NCI-H2107 treated with DMSO at 0.1 percent for 48 hours (cell line): ENCODE data around the gene ETV7.
"Not testable (repeated sequence)": the region's sequence is repeated elsewhere in the genome, so short reads cannot be mapped to it uniquely, and the experiment has no call there.

ENCODE experiments used
- DNase-seq: peaks from one replicate; lab custom pipeline; 2025; ENCODE audit not compliant: unreplicated experiment; lab: John Stamatoyannopoulos, UW

The ETV7 gene

GRCh38 chr6:36387440-36388303 lies at the start of gene ETV7:
ETV7 (minus strand) TSS chr6:36387669; CDS start chr6:36387541, 128 bp downstream.
- DNase-seq: no peak

- DNase-seq: no peak
Observed at GRCh38 chr6:36436466-36436865, 49.0 kb upstream of the ETV7 start.

- DNase-seq: no peak
Observed at GRCh38 chr6:36432151-36432671, 44.7 kb upstream of the ETV7 start.

GRCh38 chr6:36431197-36431596 lies 43.7 kb upstream of the ETV7 start:
- no peak for DNase-seq

- DNase-seq: no peak
Observed at GRCh38 chr6:36430351-36430750, 42.9 kb upstream of the ETV7 start.

- no peak for DNase-seq
Observed at GRCh38 chr6:36428911-36429310, 41.4 kb upstream of the ETV7 start.

GRCh38 chr6:36426622-36427021 lies 39.2 kb upstream of the ETV7 start:
- DNase-seq: no peak

GRCh38 chr6:36423101-36423824 lies 35.8 kb upstream of the ETV7 start:
- DNase-seq: peak; percentile 77

- no peak for DNase-seq
Observed at GRCh38 chr6:36422714-36423100, 35.2 kb upstream of the ETV7 start.

GRCh38 chr6:36419310-36419709 lies 31.8 kb upstream of the ETV7 start:
- DNase-seq: no peak

- DNase-seq: no peak
Observed at GRCh38 chr6:36418558-36418957, 31.1 kb upstream of the ETV7 start.

- no peak for DNase-seq
Observed at GRCh38 chr6:36414481-36414880, 27.0 kb upstream of the ETV7 start.

- DNase-seq: no peak
Observed at GRCh38 chr6:36413489-36414480, 26.3 kb upstream of the ETV7 start.

GRCh38 chr6:36409718-36410117 lies 22.2 kb upstream of the ETV7 start:
- not testable (repeated sequence) for DNase-seq

GRCh38 chr6:36404164-36404563 lies 16.7 kb upstream of the ETV7 start:
- DNase-seq: no peak

GRCh38 chr6:36402481-36402880 lies 15.0 kb upstream of the ETV7 start:
- DNase-seq: no peak

- no peak for DNase-seq
Observed at GRCh38 chr6:36399970-36400369, 12.5 kb upstream of the ETV7 start.

- DNase-seq: no peak
Observed at GRCh38 chr6:36392621-36393020, 5.2 kb upstream of the ETV7 start.

- DNase-seq: peak; percentile 1
Observed at GRCh38 chr6:36389353-36389752, 1.9 kb upstream of the ETV7 start.

- peak; percentile 10 for DNase-seq
Observed at GRCh38 chr6:36386495-36387439, 702 bp downstream of the ETV7 start.
